Kidney (tissue), 14 donors: ENCODE data around the gene ACTA1. TPM values are rescaled to one million over a fixed set of nuclear protein-coding genes. Genes with fewer than 3 reads are reported as not detected.

Experiments
- DNase-seq, 5 donors: peaks; one replicate each; pipeline ENCODE4 v3.0.0-alpha.2; 2013 to 2020
- FAIRE-seq: peaks from 2 replicates; lab custom pipeline; 2012; peaks lifted over from hg19 to GRCh38; lab: Jason Lieb, UNC
- H3K27ac ChIP-seq, 2 donors: one replicate each; pipeline ENCODE4 v1.7.0; 2013; ENCODE audit warnings: low read depth in 2 of 2, low read length in 2 of 2, inconsistent platforms in 1 of 2
- H3K27me3 ChIP-seq: one replicate; pipeline ENCODE4 v1.7.1; 2013; ENCODE audit warnings: low read length, inconsistent platforms; ENCODE audit not compliant: control insufficient read depth, insufficient read depth
- H3K36me3 ChIP-seq, 3 donors: one replicate each; pipeline versions ENCODE4 v1.7.0 to v1.7.1; 2013; ENCODE audit warnings: low read length in 3 of 3, control low read depth in 1 of 3, inconsistent platforms in 1 of 3; ENCODE audit not compliant: insufficient read depth in 3 of 3, control insufficient read depth in 2 of 3
- H3K4me1 ChIP-seq, 3 donors: one replicate each; pipeline versions ENCODE4 v1.7.0 to v1.7.1; 2013; ENCODE audit warnings: low read length in 3 of 3, inconsistent platforms in 1 of 3, low read depth in 1 of 3; ENCODE audit not compliant: control insufficient read depth in 2 of 3, insufficient read depth in 2 of 3
- H3K4me3 ChIP-seq, 3 donors: one replicate each; pipeline versions ENCODE4 v1.7.0 to v1.8.1; 2013; ENCODE audit warnings: low read length in 3 of 3, control low read depth in 1 of 3, inconsistent platforms in 1 of 3
- H3K9ac ChIP-seq, 3 donors: one replicate each; pipeline versions ENCODE4 v1.7.0 to v1.7.1; 2013; ENCODE audit warnings: low read length in 3 of 3, control low read depth in 1 of 3, inconsistent platforms in 1 of 3
- H3K9me3 ChIP-seq, 3 donors: one replicate each; pipeline versions ENCODE4 v1.7.0 to v1.7.1; 2013; ENCODE audit warnings: low read length in 3 of 3, control low read depth in 1 of 3, inconsistent platforms in 1 of 3; ENCODE audit not compliant: control insufficient read depth in 2 of 3, insufficient read depth in 1 of 3
- intact Hi-C: fragments of 100-400 bp; cut with DNase I; formaldehyde crosslinking; loops from one replicate; pipeline ENCODE4 v1.11.1; 2022
- polyA plus RNA-seq: library from polyadenylated mRNA; stranded (reverse); fragments of 350-450 nt; fragmentation: Illumina TruSeq; extraction: RNeasy Lipid Tissue Mini Kit (QIAGEN cat#74804); gene quantifications from one replicate; pipeline ENCODE4 v1.2.3, GENCODE V29; 2014; ENCODE audit warnings: low read depth, low replicate concordance; ENCODE audit not compliant: insufficient read depth
- total RNA-seq: library from RNA; stranded (reverse); fragmentation: NEBNext Ultra II Directional; extraction: Animal tissue kit (Norgen Biotek cat#: 25700); gene quantifications from one replicate; pipeline ENCODE4 v1.2.1, GENCODE V29; 2021
- TF ChIP-seq, protein P1 (sequence below): IDR thresholded peaks from 3 replicates; pipeline ENCODE4 v1.5.1; 2012; ENCODE audit warnings: mild to moderate bottlenecking, moderate library complexity, borderline replicate concordance; ENCODE audit not compliant: insufficient read depth; ENCODE audit errors: extremely low read depth
- donor health status: control.
- donor health status: control.
- donor health status: control.
- donor health status: control.
- donor health status: control.
- donor health status: DM: yes; HTN: yes; CAD: no.
- donor health status: Normal renal cell carcinoma (clear cell type).

ACTA1 gene
- total and polyA plus RNA-seq, 2 donors from 2014 or later, result 1.2 TPM; not detected in 1

DNA sequence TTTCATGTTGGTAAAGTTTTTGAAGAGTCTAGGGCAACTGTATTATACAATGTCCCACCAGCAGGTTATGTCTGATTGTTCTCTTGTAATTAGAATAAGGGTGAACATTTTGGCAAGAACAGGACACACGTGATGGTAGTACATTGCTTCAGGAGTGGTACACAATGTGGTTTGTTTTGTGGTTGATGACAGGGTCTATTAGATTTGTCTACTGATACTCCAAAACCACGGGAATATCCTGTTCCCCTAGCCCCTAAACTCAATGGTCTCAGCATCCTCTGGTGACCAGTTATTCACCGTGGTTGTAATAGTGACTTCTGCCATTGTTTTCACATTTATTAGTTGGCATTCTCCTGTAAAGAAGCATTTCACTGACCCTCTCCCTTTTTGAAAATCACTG lies 22.1 kb upstream of the ACTA1 start:
- H3K36me3 ChIP-seq, result peaks cover 11 to 42% (median 14%) of the 10 kb centered on the region in 3 donors
- intact Hi-C loops, result no loop called here
- H3K27ac ChIP-seq, result no peak overlapping the region

DNA sequence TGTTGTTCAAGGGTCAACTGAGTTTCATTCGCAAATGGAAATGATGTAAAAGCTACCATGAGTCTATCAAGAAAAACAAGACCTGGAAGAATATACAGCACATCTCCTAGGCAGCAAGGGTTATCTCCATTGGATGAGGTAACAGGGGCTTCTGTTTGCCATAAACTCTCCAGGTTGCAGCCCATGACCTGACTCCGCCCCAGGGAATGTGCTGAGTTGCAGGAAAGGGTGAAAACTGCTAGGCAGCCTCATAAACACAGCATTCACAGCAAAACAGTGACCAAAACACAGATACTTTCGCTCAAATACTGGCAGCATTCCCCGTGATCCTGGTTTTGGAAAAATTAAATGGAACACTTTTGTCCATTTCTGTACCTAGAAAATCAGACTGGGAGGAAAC lies 20.2 kb upstream of the ACTA1 start:
- Histone ChIP-seq H3K27me3 (no peaks in the 10 kb centered on the region), H3K4me3 (no peak overlapping the region), H3K9ac (no peak overlapping the region), H3K4me1 (no peaks in the 10 kb centered on the region), H3K36me3 (peaks cover 4 to 32% (median 5%) of the 10 kb centered on the region in 3 donors), H3K9me3 (no peaks in the 10 kb centered on the region), H3K27ac (no peak overlapping the region)
- FAIRE-seq, result no peak
- DNase-seq, result peak in 2 of 5 donors; percentile 22 to 49
- TF ChIP-seq, protein P1, sequence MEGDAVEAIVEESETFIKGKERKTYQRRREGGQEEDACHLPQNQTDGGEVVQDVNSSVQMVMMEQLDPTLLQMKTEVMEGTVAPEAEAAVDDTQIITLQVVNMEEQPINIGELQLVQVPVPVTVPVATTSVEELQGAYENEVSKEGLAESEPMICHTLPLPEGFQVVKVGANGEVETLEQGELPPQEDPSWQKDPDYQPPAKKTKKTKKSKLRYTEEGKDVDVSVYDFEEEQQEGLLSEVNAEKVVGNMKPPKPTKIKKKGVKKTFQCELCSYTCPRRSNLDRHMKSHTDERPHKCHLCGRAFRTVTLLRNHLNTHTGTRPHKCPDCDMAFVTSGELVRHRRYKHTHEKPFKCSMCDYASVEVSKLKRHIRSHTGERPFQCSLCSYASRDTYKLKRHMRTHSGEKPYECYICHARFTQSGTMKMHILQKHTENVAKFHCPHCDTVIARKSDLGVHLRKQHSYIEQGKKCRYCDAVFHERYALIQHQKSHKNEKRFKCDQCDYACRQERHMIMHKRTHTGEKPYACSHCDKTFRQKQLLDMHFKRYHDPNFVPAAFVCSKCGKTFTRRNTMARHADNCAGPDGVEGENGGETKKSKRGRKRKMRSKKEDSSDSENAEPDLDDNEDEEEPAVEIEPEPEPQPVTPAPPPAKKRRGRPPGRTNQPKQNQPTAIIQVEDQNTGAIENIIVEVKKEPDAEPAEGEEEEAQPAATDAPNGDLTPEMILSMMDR, result no peak
- intact Hi-C loops, result no loop called here

More for the DNA sequence above, 22.1 kb upstream of the ACTA1 start:
- H3K4me3 ChIP-seq, result no peak overlapping the region
- no peaks in the 10 kb centered on the region for H3K4me1 ChIP-seq
- FAIRE-seq (no peak), DNase-seq (no peak)
- H3K9me3 ChIP-seq, result no peaks in the 10 kb centered on the region
- TF ChIP-seq, protein P1, result no peak
- no peak overlapping the region for H3K9ac ChIP-seq
- H3K27me3 ChIP-seq, result no peaks in the 10 kb centered on the region

DNA sequence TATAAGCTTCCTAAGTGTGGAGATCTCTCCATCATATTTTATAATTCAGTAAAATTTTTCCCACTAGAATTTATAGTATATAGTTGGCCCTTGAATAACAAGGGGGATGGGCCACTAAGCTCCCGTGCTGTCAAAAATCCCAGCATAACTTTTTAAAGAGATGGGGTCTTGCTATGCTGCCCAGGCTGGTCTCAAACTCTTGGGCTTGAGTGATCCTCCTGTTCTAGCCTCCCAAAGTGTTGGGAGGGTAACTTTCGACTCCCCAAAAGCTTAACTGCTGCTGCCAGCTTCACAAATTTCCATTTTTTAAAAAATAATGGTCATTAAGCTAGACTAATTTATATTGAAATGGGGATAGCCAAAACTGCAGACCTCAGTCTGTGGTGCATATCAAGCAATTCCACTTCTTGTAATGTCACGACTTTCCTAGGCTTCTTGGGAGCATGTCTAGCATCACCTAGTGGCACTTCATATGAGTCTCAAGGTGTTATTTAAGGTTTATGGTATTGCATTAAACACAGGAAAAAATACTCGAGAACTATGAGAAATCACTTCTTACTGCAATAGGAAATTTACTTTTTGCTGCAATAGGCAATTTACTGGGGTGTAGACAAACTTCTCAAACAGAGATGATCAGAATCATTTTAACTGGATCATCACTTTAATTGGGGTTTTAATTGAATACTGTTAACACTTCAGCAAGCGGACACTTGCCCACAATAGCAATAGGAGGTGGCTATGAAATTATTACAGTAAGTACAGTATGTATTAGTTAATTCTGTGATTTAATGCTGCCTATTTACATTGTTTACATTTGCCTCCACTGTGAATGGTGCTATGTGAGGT lies 19.3 kb upstream of the ACTA1 start:
- DNase-seq, result peak in 1 of 5 donors; percentile 39
- intact Hi-C loops, result no loop called here
- Histone ChIP-seq H3K9ac (no peak overlapping the region), H3K4me3 (no peak overlapping the region), H3K27ac (no peak overlapping the region), H3K36me3 (peaks cover 4 to 26% (median 5%) of the 10 kb centered on the region in 3 donors), H3K27me3 (no peaks in the 10 kb centered on the region), H3K4me1 (no peaks in the 10 kb centered on the region), H3K9me3 (no peaks in the 10 kb centered on the region)
- no peak for FAIRE-seq
- TF ChIP-seq, protein P1, result peak; percentile 27
